Germinal center (tissue), 1 donor: ENCODE data around the gene GTPBP6.

ENCODE experiments used
- DNase-seq: peaks from one replicate; pipeline ENCODE4 v3.0.0; 2012; ENCODE audit warnings: mixed read lengths, low spot score

The GTPBP6 gene, protein sequence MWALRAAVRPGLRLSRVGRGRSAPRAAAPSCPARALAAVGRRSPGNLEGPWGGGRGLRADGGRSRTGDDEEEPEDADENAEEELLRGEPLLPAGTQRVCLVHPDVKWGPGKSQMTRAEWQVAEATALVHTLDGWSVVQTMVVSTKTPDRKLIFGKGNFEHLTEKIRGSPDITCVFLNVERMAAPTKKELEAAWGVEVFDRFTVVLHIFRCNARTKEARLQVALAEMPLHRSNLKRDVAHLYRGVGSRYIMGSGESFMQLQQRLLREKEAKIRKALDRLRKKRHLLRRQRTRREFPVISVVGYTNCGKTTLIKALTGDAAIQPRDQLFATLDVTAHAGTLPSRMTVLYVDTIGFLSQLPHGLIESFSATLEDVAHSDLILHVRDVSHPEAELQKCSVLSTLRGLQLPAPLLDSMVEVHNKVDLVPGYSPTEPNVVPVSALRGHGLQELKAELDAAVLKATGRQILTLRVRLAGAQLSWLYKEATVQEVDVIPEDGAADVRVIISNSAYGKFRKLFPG

DNA sequence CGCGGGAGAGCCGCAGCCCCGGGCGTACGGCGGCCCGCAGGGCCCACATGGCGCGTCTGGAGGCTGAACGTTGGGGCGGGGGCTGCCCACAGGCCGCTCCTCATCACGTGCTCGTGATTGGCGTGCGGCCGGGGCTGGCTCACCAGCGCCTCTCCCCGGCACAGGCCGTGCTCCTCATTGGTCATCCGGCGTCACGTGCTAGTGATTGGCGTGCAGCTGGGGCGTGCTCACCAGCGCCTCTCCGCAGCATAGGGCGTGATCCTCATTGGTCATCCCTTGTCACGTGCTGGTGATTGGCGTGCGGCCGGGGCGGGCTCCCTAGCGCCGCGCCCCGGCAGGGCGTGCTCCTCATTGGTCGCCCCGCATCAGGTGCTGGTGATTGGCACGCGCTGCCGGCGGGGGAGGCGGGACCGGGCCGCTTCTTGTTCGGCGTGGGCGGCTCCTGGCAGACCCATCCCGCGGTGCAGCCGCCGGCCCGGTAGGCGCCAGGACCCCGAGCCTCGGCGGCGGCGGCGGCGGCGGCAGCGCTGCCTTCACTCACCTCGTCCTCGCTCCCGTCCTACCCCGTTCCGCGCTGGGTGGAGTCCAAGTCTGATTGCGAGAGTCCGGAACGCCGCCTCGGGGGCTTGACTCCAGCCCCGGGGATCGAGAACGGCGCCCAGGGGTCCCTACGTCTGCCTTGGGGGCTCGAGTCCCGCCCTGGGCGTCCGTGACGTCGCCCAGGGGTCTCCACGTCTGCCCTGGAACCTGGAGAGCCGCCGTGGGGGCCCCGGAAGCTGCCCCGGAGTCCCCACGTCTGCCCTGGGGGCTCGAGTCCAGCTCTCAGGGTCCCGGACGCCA is at the start of gene GTPBP6:
Gene GTPBP6, minus strand, starts transcription at position 58 of the 840 bp plus-strand sequence. Its CDS starts 9 bp downstream, at position 49.
- DNase-seq = peak; percentile 98

DNA sequence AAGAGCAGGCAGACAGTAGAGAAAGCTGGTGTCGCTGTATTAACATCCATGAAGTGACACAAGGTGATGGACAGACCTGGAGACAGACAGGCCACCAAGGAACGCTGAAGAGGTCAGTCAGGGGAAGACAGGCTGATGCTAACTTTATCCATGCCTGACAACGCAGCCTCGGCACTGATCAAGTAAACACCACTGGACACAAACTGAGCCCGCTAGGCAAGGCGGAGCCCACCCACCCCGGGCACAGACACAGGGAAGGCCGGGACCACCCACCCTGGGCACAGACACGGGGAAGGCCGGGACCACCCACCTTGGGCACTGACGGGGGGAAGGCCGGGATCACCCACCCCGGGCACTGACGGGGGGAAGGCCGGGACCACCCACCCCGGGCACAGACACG is 49.3 kb upstream of the GTPBP6 start:
- DNase-seq = no peak

DNA sequence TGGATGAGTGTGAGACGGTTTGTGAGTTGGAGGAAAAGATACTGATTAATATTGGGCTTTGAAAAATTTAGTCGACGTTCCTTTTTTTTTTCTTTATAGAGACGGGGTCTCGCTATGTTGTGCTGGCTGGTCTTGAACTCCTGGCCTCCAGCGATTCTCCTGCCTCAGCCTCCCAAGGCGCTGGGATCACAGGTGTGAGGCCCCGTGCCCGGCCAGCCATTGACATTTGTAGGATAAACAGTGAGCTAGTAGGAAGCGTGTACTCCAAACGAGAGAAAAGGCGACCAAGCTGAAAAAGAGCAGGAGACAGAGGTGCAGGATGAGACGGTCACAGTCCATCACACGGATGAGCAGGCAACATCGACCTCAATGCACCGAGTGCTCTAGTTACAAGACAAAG is 48.8 kb upstream of the GTPBP6 start:
- DNase-seq = no peak

DNA sequence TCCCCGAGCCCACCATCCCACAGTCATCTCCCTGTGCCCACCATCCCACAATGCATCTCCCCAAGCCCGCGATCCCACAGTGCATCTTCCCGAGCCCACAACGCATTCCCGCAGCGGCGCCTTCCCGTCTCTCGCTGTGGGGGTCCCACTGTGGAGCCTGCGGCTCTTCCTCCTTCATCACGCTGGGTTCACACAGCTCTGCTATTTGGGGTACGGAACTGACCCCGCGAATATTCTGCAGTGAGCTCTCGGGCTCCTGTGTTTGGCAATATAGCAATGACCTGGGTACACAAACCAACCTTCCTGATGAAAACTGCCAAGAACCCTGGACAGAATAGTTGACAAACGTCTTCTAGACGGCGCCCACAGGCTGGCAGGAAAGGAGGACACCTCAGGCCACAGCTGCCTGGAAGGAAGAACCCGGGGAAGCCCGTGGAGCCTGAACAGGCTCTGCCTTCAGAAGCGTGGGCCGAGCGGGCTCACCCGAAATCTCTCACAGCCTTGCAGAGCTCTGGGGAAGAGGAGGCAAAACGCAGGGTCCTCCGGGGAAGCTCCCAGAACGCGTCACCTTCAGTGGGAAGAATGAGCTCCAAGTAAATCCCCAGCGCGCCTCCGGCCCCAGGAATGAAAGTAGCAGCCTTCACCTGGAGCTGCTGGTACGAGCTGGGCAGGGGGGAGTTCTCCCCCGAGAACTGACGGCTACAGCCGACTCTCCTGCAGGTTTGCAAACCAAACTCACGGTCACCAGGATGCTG is 45.2 kb upstream of the GTPBP6 start:
- no peak for DNase-seq

DNA sequence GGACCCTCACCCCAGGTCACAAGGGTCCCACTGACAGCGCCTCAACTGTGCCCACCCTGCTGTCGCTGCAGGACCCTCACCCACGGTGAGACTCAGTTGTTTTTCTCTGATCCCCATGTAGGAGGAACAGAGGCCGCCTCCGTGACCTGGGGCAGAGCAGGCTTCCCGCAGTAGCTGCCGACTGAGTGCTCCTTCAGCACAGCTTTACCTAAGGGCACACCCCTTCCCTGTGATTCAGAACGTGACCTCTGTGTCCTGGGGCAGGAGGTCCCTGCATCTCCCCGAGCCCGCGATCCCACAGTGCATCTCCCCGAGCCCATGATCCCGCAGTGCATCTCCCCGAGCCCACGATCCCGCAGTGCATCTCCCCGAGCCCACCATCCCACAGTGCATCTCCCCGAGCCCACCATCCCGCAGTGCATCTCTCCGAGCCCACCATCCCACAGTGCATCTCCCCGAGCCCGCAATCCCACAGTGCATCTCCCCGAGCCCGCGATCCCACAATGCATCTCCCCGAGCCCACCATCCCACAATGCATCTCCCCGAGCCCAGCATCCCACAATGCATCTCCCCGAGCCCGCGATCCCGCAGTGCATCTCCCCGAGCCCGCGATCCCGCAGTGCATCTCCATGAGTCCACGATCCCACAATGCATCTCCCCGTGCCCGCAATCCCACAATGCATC is 44.5 kb upstream of the GTPBP6 start:
- no peak for DNase-seq

DNA sequence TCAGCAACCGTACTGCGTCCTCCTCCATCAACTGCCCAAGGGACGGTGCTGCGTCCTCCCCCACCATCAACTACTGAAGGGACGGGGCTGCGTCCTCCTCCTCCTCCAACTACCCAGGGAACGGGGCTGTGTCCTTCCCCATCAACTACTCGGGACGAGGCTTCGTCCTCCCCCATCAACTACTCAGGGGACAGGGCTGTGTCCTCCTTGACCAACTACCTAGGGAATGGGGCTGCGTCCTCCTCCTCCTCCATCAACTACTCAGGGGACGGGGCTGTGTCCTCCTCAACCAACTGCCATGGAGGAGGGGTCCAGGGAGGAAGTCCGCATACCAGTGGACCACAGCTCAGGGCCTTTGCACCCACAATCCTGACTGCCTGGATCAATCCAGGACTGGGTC is 43.8 kb upstream of the GTPBP6 start:
- no peak for DNase-seq

DNA sequence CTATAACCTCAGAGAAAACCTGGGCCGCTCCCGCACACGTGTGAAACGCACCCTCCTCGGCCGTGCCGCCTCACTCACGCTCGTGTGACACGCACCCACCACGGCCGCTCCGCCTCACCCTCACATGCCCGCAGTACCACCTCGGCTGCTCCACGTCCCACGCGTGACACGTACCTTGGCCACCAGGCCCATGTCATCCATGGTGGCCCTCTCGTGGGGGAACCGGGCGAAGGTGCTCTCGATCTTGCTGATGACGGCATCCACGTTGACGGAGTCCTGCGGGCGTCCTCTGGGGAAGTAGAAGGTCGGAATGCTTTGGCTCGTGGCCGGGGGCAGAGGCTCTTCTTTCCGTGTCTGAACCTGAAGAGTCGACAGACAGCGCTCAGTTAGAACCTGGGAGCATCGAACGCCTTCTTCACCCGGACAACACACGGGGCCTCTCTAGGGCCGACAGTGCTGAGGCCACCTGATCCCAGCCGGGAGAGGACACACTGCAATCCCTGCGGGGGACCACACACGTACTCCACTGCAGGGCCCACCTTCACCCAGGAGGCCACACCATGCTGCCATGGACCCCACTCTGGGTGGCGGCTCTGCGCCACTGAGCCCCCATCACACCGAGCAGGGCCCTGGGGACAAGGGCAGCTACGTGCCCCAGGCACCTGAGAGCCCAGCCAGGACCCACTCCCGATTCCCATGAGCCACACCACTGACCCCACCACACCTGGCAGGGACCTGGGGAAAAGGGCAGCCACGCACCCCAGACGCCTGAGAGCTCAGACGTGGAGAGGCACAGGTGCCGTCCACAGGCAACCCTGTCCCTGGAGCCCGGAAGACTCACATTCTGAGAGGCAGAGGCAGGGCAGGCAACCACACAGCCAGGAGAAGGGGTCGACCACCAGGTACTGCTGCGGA is 42.9 kb upstream of the GTPBP6 start:
- DNase-seq = no peak

DNA sequence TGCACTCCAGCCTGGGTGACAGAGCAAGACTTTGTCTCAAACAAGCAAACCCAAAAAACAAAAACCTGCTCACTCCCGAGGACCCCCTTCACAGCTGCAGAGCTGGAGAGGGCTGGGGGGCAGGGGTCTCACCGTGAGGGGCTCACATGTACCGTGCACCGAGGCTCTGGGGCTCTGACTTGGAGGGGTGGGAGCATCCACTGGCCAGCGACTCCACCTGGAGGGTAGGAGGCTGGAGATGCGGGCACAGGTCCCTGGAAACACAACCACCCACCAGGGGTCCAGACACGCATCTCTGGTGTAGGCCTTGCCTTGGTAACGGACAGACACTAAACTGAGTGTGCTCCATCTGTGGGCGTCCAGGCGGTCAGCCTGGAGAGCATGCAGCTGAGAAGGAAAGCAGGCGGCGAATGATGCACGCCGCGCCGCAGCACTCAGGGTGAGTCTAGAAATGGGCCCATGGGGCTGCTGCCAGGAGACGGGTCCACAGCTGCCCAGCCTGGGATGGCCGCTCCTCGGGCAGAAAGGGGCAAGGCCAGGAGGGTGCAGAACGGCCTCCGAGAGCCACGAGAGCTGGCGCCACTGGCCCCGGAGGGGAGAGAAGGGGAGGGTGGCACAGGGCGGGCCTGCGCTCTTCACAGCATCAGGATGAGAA is 42.0 kb upstream of the GTPBP6 start:
- DNase-seq = no peak

DNA sequence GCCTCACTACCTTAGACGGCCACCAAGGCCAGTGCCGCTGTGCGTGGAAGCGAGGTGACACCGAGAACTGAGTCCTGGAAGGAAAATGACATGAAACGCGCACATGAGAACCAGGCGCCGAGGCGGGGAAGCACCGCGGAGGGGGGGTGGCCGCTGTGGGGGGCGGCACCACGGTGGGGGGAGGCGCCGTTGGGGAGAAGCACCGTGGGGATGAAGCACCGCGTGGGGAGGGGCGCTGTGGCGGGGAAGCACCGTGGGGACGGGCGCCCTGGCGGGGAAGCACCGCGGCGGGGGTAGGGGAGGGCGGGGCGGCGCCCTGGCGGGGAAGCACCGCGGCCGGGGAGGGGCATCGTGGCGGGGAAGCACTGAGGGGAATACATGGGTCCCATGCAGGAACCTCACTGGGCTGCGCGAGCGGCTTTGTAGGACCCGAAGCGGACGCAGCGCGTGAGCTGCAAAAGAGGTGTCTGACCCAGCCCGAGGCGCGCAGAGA is 40.1 kb upstream of the GTPBP6 start:
- no peak for DNase-seq

DNA sequence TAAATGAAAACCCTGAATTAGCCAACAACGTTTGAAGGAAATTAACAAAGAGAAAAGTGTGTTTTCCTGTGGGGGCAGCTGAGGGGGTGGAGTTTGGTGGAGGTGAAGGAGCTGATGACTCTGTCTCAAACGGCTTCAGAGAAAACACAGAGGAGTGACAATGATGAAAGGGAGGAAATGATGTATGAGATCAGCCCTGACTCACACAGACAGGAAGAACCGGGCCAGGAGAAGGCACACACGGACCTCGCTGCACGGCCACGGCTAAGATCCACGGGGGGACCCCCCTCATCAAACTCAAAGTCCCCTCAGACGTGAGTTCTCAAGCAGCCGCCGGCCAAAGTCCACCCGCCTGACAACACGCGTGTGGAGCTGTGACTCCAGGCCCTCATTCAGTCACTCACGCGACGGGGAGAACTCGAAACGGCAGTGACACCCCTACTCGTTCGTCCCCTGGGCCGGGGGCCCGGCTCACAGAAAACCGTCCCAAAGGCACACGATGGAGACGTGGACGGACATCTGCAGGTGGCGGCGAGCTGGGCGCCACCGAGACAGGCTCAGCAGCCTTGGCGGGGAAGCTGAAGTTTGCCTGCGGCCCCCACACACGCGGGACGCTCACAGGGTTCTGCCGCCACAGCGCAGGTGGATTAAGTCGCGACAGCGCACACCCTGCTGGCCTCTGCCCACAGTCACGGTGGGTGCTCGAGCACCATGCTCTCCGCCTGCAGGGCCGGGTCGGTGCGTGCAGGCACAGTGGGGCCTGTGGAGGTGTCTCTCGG is 39.3 kb upstream of the GTPBP6 start:
- no peak for DNase-seq

DNA sequence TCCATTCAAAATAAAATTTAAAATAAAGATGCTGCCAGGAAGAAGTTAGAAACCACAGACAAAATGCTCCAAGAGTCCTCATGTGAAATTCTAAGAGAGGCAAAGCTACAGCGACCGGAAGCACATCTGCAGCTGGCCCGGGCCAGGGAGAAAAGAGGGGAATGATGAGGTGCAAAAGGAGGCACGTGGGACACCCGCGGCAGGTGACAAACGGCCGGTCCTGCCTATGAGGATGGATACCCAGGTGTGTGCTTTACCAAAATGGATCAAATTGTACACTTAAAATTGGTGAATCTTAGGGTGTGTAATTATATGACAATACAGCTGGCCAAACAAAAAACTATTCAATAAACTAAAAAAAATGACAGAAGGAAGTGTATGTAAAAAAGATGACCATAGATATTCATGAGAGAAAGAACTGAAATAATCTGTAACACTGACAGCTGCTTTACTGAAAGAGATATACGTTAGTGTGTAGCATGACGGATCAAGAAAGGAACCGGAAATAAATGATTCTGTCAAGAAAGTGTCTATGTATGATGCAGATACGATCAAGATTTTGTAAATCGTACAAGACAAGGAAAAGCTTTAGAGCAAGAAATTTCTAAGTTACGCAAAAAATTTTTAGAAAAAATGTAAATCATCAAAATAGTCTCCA is 38.6 kb upstream of the GTPBP6 start:
- DNase-seq = no peak

DNA sequence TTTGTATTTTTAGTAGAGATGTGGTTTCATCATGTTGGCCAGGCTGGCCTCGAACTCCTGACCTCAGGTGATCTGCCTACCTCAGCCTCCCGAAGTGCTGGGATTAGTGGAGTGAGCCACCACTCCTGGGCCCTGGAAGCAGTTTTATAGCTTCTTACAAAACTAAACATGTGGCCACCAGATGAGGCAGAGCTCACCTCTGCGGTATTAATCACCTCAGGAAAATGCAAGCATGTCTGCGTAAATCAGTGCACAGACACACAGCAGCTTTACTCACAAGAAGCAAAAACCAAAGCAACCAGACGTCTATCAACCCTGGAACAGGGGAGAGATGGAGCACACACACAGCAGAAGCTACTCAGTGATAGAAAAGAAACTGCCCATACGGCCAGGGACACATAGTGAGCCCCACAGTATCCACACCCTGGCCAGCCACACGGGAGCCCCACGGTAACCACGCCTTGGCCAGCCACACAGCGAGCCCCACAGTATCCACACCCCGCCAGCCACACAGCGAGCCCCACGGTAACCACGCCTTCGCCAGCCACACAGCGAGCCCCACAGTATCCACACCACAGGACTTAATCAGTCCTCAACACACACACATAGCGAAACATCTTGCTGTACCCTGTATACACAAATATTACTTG is 37.9 kb upstream of the GTPBP6 start:
- DNase-seq = no peak

DNA sequence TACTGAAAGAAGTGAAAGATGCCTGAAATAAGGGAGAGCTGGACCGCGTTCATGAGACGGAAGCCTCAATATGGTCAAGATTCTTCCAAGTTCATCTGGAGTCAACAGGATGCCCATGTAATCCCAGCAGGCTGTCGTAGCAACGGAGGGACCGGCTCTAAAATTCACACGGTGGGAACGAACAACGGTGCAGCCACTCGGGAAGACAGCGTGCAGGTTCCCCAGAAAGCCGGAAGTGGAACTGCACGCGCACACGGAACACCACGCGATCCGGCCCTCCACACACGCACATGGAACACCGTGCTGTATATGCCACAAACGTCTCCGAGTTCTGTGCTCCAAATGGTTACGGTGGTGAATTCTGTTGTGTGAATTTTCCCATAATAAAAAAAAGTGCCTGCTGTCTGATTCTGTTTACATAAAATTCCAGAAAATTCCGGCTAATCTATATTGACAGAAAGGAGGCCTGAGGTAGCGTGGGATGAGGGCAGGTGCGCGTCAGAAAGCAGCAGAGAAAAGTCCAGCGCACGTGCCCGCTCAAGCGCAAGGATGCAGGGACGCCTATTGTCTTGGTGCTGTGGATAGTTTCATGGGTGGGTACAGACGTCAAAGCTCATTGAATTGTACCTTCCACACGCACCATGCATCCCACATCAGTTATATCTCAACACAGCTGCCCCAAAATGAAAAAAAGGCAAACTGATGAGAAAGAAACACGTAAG is 36.9 kb upstream of the GTPBP6 start:
- DNase-seq = no peak

DNA sequence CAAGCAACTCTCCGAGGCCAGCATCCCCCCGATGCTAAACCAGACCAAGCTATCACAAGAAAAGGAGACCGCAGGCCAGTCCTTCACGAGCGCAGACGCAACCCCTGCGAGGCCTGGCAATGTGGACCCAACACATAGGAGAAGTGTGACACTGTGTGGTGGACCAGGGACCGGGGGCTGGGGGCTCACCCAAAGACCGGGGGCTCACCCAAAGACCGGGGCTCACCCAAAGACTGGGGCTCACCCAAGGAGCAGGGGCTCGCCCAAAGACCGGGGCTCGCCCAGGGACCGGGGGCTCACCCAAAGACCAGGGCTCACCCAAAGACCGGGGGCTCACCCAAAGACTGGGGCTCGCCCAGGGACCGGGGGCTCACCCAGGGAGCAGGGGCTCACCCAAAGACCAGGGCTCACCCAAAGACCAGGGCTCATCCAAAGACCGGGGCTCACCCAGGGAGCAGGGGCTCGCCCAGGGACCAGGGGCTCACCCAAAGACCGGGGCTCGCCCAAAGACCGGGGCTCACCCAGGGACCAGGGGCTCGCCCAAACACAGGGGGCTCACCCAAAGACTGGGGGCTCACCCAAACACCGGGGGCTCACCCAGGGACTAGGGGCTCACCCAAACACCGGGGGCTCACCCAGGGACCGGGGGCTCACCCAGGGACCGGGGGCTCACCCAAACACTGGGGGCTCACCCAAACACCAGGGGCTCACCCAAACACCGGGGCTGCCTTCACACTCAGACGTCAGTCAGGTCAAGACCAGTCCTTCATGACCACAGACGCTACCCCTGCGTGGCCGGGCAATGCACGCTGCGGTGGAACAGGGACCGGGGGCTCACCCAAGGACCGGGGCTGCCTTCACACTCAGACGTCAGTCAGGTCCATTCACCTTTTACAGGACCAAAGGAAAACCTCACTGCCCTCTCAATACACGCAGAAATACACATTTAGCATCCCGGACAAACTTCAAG is 35.3 kb upstream of the GTPBP6 start:
- DNase-seq = no peak

DNA sequence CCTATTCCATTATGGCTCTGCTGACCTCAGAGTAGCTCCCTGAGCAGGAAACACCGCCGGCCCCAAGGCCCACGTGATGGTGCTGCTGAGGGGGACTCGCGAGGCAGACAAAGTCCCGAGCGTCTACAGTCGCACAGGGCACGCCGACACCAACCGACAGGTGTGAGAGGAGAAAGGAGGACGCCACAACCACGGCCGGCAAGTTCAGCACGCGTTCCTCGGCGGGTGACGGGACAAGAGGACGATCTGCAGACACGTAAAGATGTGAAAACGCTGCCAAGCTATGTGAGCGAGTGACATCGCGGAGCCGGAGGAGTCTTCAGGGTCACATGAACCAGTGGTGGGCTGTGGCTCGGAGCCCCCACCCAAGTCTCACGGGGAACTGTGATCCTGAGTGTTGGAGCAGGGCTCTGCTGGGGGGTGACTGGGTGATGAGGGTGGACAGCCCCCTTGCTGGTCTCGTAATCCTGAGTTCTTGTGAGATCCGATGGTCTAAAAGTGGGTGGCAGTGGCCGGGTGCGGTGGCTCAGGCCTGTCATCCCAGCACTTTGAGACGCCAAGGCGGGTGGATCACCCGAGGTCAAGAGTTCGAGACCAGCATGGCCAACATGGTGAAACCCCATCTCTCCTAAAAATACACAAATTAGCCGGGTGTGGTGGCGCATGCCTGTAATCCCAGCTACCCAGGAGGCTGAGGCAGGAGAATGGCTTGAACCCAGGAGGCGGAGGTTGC is 34.2 kb upstream of the GTPBP6 start:
- DNase-seq = no peak
